Measurements from ENCODE around the gene P2RX4.
"Not testable (repeated sequence)": the region's sequence is repeated elsewhere in the genome, so short reads cannot be mapped to it uniquely, and the experiment has no call there.

P2RX4 gene

DNA sequence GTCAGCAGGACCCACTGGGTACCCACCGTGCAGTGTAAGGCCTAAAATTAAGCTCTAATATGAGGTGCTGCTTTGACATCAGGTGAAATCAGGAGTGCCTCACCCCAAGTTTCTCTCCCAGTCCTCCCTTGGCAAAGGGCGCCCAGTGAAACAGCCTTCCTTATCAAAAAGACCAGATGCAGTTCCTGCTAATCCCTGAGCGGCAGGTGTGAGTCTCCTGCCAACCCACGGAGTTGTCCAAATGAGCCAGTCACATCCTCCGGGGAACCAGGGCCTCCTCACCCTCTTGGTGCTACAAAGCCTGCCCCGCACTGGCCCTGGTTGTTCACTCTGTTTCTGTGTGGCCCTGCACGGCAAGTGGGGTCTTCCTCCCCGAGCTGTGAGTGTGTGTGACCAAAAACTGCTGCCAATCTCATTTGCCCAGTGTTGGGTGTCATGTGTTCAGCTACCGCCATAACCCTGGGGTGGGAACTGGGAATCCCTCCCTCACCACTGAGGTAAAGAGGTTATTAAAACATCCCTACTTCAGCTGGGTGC is 20.2 kb upstream of the P2RX4 start:
- Histone ChIP-seq H3K27me3 (ENCODE audit: insufficient read depth, low read length) (no peaks in the 10 kb centered on the region), H3K4me3 (ENCODE audit: low read length) (no peak overlapping the region), H3K27ac (ENCODE audit: low read depth, low read length) (no peak overlapping the region), H3K4me1 (ENCODE audit: insufficient read depth, low read length) (no peaks in the 10 kb centered on the region), H3K36me3 (ENCODE audit: insufficient read depth, low read length) (no peaks in the 10 kb centered on the region), H3K9ac (ENCODE audit: low read depth, low read length) (no peak overlapping the region), H3K9me3 (ENCODE audit: insufficient read depth, low read depth, low read length) (no peaks in the 10 kb centered on the region)
- WGBS, result 89% methylated on average over 8 of the region's 9 CpGs

DNA sequence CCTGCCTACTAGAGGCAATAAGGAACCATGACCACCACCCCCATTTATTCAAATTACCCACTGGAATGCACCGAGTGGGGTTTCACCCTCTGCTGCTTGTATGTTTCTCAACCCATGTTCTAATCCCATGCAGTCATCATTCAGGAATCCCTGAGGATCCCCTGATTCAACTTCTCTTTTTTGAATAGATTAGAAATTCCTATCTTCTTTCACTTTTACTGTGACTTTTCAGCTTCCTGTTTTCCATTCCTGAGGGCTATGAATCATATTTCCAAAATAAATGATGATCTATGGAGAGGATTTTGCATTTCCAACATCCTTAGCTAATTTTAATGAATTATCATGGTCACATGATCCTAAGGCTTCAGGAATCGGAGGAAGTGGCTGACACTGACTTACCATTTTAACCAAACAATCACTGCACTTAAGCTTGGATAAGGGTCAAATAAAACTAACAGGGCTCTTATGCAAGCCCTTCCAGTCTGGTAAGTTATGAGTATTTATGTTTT is 19.4 kb upstream of the P2RX4 start:
- H3K9me3 ChIP-seq (ENCODE audit: insufficient read depth, low read depth, low read length), result no peaks in the 10 kb centered on the region
- H3K4me1 ChIP-seq (ENCODE audit: insufficient read depth, low read length), result no peaks in the 10 kb centered on the region

GRCh38 chr12:121191151-121191550 is 18.8 kb upstream of the P2RX4 start:
- Histone ChIP-seq H3K4me1 (ENCODE audit: insufficient read depth, low read length) (no peaks in the 10 kb centered on the region), H3K9ac (ENCODE audit: low read depth, low read length) (no peak overlapping the region), H3K9me3 (ENCODE audit: insufficient read depth, low read depth, low read length) (no peaks in the 10 kb centered on the region), H3K36me3 (ENCODE audit: insufficient read depth, low read length) (no peaks in the 10 kb centered on the region), H3K27me3 (ENCODE audit: insufficient read depth, low read length) (no peaks in the 10 kb centered on the region), H3K27ac (ENCODE audit: low read depth, low read length) (no peak overlapping the region), H3K4me3 (ENCODE audit: low read length) (no peak overlapping the region)
- 95% methylated on average over 3 of the region's 3 CpGs for WGBS

More for the DNA sequence above, 19.4 kb upstream of the P2RX4 start:
- Histone ChIP-seq H3K27ac (ENCODE audit: low read depth, low read length) (no peak overlapping the region), H3K9ac (ENCODE audit: low read depth, low read length) (no peak overlapping the region), H3K27me3 (ENCODE audit: insufficient read depth, low read length) (no peaks in the 10 kb centered on the region), H3K4me3 (ENCODE audit: low read length) (no peak overlapping the region), H3K36me3 (ENCODE audit: insufficient read depth, low read length) (no peaks in the 10 kb centered on the region)
- 74% methylated on average over 2 of the region's 2 CpGs for WGBS

- Histone ChIP-seq H3K4me1 (ENCODE audit: insufficient read depth, low read length) (no peaks in the 10 kb centered on the region), H3K27me3 (ENCODE audit: insufficient read depth, low read length) (no peaks in the 10 kb centered on the region), H3K4me3 (ENCODE audit: low read length) (no peak overlapping the region), H3K27ac (ENCODE audit: low read depth, low read length) (no peak overlapping the region), H3K9me3 (ENCODE audit: insufficient read depth, low read depth, low read length) (no peaks in the 10 kb centered on the region), H3K9ac (ENCODE audit: low read depth, low read length) (no peak overlapping the region), H3K36me3 (ENCODE audit: insufficient read depth, low read length) (no peaks in the 10 kb centered on the region)
- WGBS, result 81% methylated on average over 4 of the region's 6 CpGs
Measured at GRCh38 chr12:121196902-121197301, 13.0 kb upstream of the P2RX4 start.

GRCh38 chr12:121198949-121199348 is 11.0 kb upstream of the P2RX4 start:
- WGBS, result 81% methylated on average over 7 of the region's 7 CpGs
- no peaks in the 10 kb centered on the region for H3K27me3 ChIP-seq (ENCODE audit: insufficient read depth, low read length)

DNA sequence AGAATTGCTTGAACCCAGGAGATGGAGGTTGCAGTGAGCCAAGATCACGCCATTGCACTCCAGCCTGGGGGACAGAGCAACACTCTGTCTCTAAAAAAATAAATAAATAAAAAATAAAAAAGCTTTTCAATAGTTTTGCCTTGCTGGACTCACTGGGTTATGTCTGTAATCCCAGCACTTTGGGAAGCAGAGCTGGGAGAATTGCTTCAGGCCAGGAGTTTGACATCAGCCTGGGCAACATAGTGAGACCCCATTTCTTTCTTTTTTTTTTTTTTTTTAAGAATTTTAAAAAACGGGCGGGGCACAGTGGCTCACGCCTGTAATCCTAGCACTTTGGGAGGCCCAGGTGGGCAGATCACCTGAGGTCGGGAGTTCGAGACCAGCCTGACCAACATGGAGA is 8.8 kb upstream of the P2RX4 start:
- not testable (repeated sequence) for H3K4me1 ChIP-seq (ENCODE audit: insufficient read depth, low read length); H3K4me3 ChIP-seq (ENCODE audit: low read length); H3K27me3 ChIP-seq (ENCODE audit: insufficient read depth, low read length); H3K27ac ChIP-seq (ENCODE audit: low read depth, low read length); H3K36me3 ChIP-seq (ENCODE audit: insufficient read depth, low read length); H3K9me3 ChIP-seq (ENCODE audit: insufficient read depth, low read depth, low read length); H3K9ac ChIP-seq (ENCODE audit: low read depth, low read length)
- 92% methylated on average over 6 of the region's 6 CpGs for WGBS

More at GRCh38 chr12:121198949-121199348, 11.0 kb upstream of the P2RX4 start:
- H3K27ac ChIP-seq (ENCODE audit: low read depth, low read length), result no peak overlapping the region
- no peaks in the 10 kb centered on the region for H3K4me1 ChIP-seq (ENCODE audit: insufficient read depth, low read length)
- no peaks in the 10 kb centered on the region for H3K9me3 ChIP-seq (ENCODE audit: insufficient read depth, low read depth, low read length)
- H3K36me3 ChIP-seq (ENCODE audit: insufficient read depth, low read length), result no peaks in the 10 kb centered on the region
- H3K4me3 ChIP-seq (ENCODE audit: low read length), result no peak overlapping the region
- H3K9ac ChIP-seq (ENCODE audit: low read depth, low read length), result no peak overlapping the region

DNA sequence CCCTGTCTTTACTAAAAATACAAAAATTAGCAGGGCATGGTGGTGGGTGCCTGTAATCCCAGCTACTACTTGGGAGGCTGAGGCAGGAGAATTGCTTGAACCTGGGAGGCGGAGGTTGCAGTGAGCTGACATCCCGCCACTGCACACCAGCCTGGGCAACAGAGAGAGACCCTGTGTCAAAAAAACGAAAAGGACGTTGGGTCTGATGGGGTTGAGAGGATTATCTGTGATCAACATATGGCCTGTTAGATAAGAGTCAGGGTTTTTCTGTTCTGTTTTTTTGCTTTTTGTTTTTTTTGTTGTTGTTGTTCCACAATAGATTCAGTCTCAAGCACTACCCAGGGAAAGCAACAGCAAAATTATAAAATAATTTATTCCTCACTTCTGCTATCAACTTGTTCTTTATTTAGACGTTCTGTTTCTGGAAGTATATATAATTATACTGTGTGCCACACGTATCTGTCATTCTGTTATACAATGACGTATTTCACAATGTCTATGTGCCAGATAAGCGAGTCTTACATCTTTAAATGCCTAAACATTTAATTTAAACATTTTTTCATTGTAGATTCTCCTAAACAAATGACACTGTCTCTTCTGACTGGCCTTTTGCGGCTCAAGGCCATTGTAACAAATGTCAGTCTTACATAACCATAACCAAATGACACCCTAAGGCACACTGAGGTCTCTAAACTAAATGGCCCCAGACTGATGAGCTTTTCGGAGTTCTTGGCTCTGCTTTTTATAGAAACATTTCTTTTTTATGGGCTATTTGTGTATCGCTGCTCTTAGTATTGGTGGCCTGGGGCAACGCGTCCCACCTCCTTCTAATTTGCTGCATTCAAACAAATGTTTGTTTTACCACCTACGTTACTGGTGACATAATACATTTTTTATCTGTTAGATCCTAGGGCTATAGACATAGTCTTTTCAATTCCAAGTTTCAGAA is 7.2 kb upstream of the P2RX4 start:
- no peaks in the 10 kb centered on the region for H3K27me3 ChIP-seq (ENCODE audit: insufficient read depth, low read length)
- no peak overlapping the region for H3K27ac ChIP-seq (ENCODE audit: low read depth, low read length)
- no peak overlapping the region for H3K4me3 ChIP-seq (ENCODE audit: low read length)
- no peaks in the 10 kb centered on the region for H3K9me3 ChIP-seq (ENCODE audit: insufficient read depth, low read depth, low read length)
- H3K36me3 ChIP-seq (ENCODE audit: insufficient read depth, low read length), result no peaks in the 10 kb centered on the region
- H3K4me1 ChIP-seq (ENCODE audit: insufficient read depth, low read length), result no peaks in the 10 kb centered on the region
- H3K9ac ChIP-seq (ENCODE audit: low read depth, low read length), result no peak overlapping the region
- 88% methylated on average over 14 of the region's 14 CpGs for WGBS

- no peak overlapping the region for H3K9ac ChIP-seq (ENCODE audit: low read depth, low read length)
- no peaks in the 10 kb centered on the region for H3K4me1 ChIP-seq (ENCODE audit: insufficient read depth, low read length)
- H3K4me3 ChIP-seq (ENCODE audit: low read length), result no peak overlapping the region
- peaks cover 3% of the 10 kb centered on the region; the same call in 1 of the 2 replicates for H3K27me3 ChIP-seq (ENCODE audit: insufficient read depth, low read length)
- no peak overlapping the region for H3K27ac ChIP-seq (ENCODE audit: low read depth, low read length)
- no peaks in the 10 kb centered on the region for H3K9me3 ChIP-seq (ENCODE audit: insufficient read depth, low read depth, low read length)
- H3K36me3 ChIP-seq (ENCODE audit: insufficient read depth, low read length), result no peaks in the 10 kb centered on the region
- 86% methylated on average over 11 of the region's 11 CpGs for WGBS
Measured at GRCh38 chr12:121203482-121203881, 6.4 kb upstream of the P2RX4 start.

DNA sequence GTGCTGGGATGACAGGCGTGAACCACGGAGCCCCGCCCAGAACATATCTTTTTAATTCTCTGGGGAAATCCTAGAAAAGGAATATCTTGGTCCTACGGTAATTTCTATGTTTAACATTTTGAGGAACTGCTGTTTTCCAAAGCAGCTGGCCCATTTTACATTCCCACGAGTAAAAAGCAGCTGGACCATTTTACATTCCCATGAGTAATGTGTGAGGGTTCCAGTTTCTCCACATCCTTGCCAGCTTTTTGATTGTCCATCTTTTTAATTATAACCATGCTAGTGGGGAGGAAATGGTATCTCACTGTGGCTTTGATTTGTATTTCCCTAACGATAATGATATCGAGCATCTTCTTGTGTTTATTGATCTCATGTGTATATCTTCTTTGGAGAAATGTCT is 4.4 kb upstream of the P2RX4 start:
- 93% methylated on average over 7 of the region's 7 CpGs for WGBS
- Histone ChIP-seq H3K27me3 (ENCODE audit: insufficient read depth, low read length) (peaks cover 12% of the 10 kb centered on the region; the same call in 1 of the 2 replicates), H3K9ac (ENCODE audit: low read depth, low read length) (no peak overlapping the region), H3K4me3 (ENCODE audit: low read length) (no peak overlapping the region), H3K27ac (ENCODE audit: low read depth, low read length) (no peak overlapping the region), H3K4me1 (ENCODE audit: insufficient read depth, low read length) (no peaks in the 10 kb centered on the region), H3K36me3 (ENCODE audit: insufficient read depth, low read length) (no peaks in the 10 kb centered on the region), H3K9me3 (ENCODE audit: insufficient read depth, low read depth, low read length) (no peaks in the 10 kb centered on the region)

DNA sequence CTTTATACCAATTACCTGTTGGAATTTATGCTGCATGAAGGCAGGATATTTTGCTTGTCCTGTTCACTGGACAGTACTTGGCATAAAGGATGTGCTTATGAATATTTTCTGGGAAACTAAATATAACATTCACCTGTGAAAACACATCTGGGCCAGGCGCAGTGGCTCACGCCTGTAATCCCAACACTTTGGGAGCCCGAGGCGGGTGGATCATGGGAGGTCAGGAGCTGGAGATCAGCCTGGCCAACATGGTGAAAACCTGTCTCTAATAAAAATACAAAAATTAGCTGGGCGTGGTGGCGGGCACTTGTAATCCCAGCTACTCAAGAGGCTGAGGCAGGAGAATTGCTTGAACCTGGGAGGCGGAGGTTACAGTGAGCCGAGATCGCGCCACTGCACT is 1.4 kb upstream of the P2RX4 start:
- not testable (repeated sequence) for H3K36me3 ChIP-seq (ENCODE audit: insufficient read depth, low read length); H3K27ac ChIP-seq (ENCODE audit: low read depth, low read length); H3K4me3 ChIP-seq (ENCODE audit: low read length); H3K9me3 ChIP-seq (ENCODE audit: insufficient read depth, low read depth, low read length); H3K9ac ChIP-seq (ENCODE audit: low read depth, low read length); H3K4me1 ChIP-seq (ENCODE audit: insufficient read depth, low read length)
- whole genome bisulfite sequencing, result 97% methylated on average over 10 of the region's 10 CpGs
- peaks cover 12% of the 10 kb centered on the region; the same call in 1 of the 2 replicates for H3K27me3 ChIP-seq (ENCODE audit: insufficient read depth, low read length)

- H3K9ac ChIP-seq (ENCODE audit: low read depth, low read length), result no peak overlapping the region
Measured at GRCh38 chr12:121209221-121209620, 708 bp upstream of the P2RX4 start.

More at GRCh38 chr12:121209221-121209620, 708 bp upstream of the P2RX4 start:
- Histone ChIP-seq H3K27me3 (ENCODE audit: insufficient read depth, low read length) (peaks cover 12% of the 10 kb centered on the region; the same call in 1 of the 2 replicates), H3K36me3 (ENCODE audit: insufficient read depth, low read length) (no peaks in the 10 kb centered on the region), H3K4me1 (ENCODE audit: insufficient read depth, low read length) (0 out of 2 replicates have a peak, but pooled peaks cover 3% of the 10 kb centered on the region), H3K27ac (ENCODE audit: low read depth, low read length) (no peak overlapping the region), H3K9me3 (ENCODE audit: insufficient read depth, low read depth, low read length) (no peaks in the 10 kb centered on the region), H3K4me3 (ENCODE audit: low read length) (peak overlapping the region; percentile 75; the same call in 1 of the 2 replicates)
- WGBS, result 93% methylated on average over 15 of the region's 15 CpGs
